Type B pancreatic cell (in vitro differentiated cells): ENCODE measurements around the gene IRX6. TPM values are rescaled to one million over a fixed set of nuclear protein-coding genes. Genes with fewer than 3 reads are reported as not detected.

ENCODE experiments used
- DNase-seq: peaks from one replicate; pipeline ENCODE4 v3.0.0; 2021; ENCODE audit warnings: mixed read lengths; ENCODE audit not compliant: unreplicated experiment; ENCODE audit errors: extremely low spot score
- H3K27ac Mint-ChIP-seq: 2 replicates; pipeline ENCODE4 v1.8.0; 2021; ENCODE audit warnings: mild to moderate bottlenecking, mixed read lengths
- H3K27me3 Mint-ChIP-seq: 2 replicates; pipeline ENCODE4 v1.8.0; 2021; ENCODE audit warnings: mixed read lengths
- H3K36me3 Mint-ChIP-seq: 2 replicates; pipeline ENCODE4 v1.8.0; 2021; ENCODE audit warnings: mixed read lengths
- H3K4me1 Mint-ChIP-seq: one replicate; pipeline ENCODE4 v1.8.0; 2021; ENCODE audit warnings: mixed read lengths; ENCODE audit not compliant: unreplicated experiment
- H3K4me3 Mint-ChIP-seq: 2 replicates; pipeline ENCODE4 v1.8.0; 2021; ENCODE audit warnings: mild to moderate bottlenecking, mixed read lengths
- H3K9me3 Mint-ChIP-seq: 2 replicates; pipeline ENCODE4 v1.8.0; 2021; ENCODE audit warnings: mixed read lengths
- CTCF ChIP-seq: fragments of 200-600 bp; sonication (generic); conservative IDR thresholded peaks from 2 replicates; pipeline ENCODE4 v1.5.0; 2021; ENCODE audit warnings: antibody characterized with exemption, mild to moderate bottlenecking
- long read RNA-seq: library from polyadenylated mRNA; unstranded; transcript quantifications from one replicate; pipeline ENCODE4 v2.0.0, GENCODE V29; 2020
- total RNA-seq: library from RNA; stranded (reverse); gene quantifications from 2 replicates; pipeline ENCODE4 v1.2.1, GENCODE V29; 2021; ENCODE audit warnings: low replicate concordance

Gene IRX6
- 0.71 and 1.5 TPM in 2 replicates for total RNA-seq
- long read RNA-seq, result 0 reads

GRCh38 chr16:55323637-55324271 lies at the start of gene IRX6:
IRX6 (plus strand) TSS chr16:55324203; CDS start chr16:55325092, 889 bp downstream.
- Mint-ChIP-seq H3K4me1 (peaks cover 12% of the 10 kb centered on the region), H3K9me3 (no peaks in the 10 kb centered on the region), H3K27me3 (peaks cover 85% of the 10 kb centered on the region), H3K4me3 (peak within 1 kb of the TSS; percentile 85), H3K36me3 (no peaks in the 10 kb centered on the region), H3K27ac (no peak within 1 kb of the TSS)
- peak; percentile 76 for DNase-seq
- TF ChIP-seq CTCF, result peak; percentile 83

GRCh38 chr16:55274391-55274790 lies 49.6 kb upstream of the IRX6 start:
- no peak for DNase-seq
- Mint-ChIP-seq H3K4me3 (no peak overlapping the region), H3K27ac (no peak overlapping the region), H3K27me3 (peaks cover 12% of the 10 kb centered on the region), H3K9me3 (peaks cover 4% of the 10 kb centered on the region), H3K36me3 (no peaks in the 10 kb centered on the region), H3K4me1 (peaks cover 11% of the 10 kb centered on the region)
- no peak for TF ChIP-seq CTCF

DNA sequence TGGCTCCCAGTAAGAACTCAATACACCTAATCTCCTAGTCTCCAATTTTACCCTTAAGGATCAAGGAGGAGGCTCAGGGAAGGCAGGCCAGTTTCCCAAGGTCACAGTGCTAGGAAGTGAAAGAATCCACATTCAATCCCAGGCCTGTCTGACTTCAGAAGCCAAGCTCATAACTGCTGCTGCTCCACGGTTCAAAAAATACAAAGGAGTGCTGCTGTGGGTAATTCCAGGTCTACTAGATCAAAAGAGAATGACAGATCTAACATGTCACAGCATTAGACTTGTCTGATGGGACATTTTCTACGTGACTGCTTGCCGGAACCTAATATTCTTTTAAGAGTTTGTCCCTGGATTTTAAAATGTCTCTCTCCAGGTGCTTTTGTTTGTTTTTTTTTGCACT lies 48.8 kb upstream of the IRX6 start:
- DNase-seq, result no peak
- peaks cover 11% of the 10 kb centered on the region for H3K4me1 Mint-ChIP-seq
- H3K9me3 Mint-ChIP-seq, result peaks cover 4% of the 10 kb centered on the region

GRCh38 chr16:55275869-55276268 lies 48.1 kb upstream of the IRX6 start:
- H3K4me1 Mint-ChIP-seq, result peaks cover 11% of the 10 kb centered on the region
- no peak for TF ChIP-seq CTCF
- peaks cover 13% of the 10 kb centered on the region for H3K27me3 Mint-ChIP-seq
- no peaks in the 10 kb centered on the region for H3K36me3 Mint-ChIP-seq
- no peak for DNase-seq
- no peak overlapping the region for H3K4me3 Mint-ChIP-seq
- peaks cover 4% of the 10 kb centered on the region for H3K9me3 Mint-ChIP-seq
- peak overlapping the region; percentile 28 for H3K27ac Mint-ChIP-seq

More for the DNA sequence above, 48.8 kb upstream of the IRX6 start:
- Mint-ChIP-seq H3K36me3 (no peaks in the 10 kb centered on the region), H3K27ac (peak overlapping the region; percentile 28), H3K27me3 (peaks cover 10% of the 10 kb centered on the region), H3K4me3 (no peak overlapping the region)
- no peak for TF ChIP-seq CTCF

- Mint-ChIP-seq H3K36me3 (no peaks in the 10 kb centered on the region), H3K4me1 (peaks cover 15% of the 10 kb centered on the region), H3K9me3 (peaks cover 8% of the 10 kb centered on the region), H3K4me3 (no peak overlapping the region), H3K27ac (no peak overlapping the region), H3K27me3 (peaks cover 13% of the 10 kb centered on the region)
- no peak for DNase-seq
- no peak for TF ChIP-seq CTCF
These were observed 46.5 kb upstream of the IRX6 start for GRCh38 chr16:55277536-55277935.
